ENCODE measurements around the gene GPR37L1. TPM values are rescaled to one million over a fixed set of nuclear protein-coding genes. Genes with fewer than 3 reads are reported as not detected.
A peak's percentile ranks its signal among the peaks of the same experiment; 100 is the strongest.

GPR37L1 gene
- total and polyA plus RNA-seq, 4 donors: 0.06 TPM; not detected in 3

DNA sequence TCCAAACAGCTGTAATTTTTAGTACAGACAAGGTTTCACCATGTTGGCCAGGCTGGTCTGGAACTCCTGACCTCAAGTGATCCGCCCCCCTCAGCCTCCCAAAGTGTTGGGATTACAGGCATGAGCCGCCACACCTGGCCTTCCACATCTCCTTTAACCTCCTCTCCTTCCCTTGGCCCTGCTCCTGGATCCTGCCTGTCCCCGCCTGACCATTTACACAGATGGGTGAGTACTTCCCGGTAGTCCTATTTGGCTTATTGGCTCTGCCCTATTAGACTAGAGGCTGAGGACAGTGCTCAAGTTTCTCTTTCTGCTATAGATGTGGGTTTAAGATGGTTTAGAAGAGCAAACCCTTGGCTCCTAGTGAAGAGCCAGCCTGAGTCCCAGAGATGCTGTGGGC is 30.6 kb downstream of the GPR37L1 start:
- no peak for DNase-seq
- intact Hi-C loops (cut with DNase I): no loop called here
- Histone ChIP-seq H3K4me3 (ENCODE audit: low read length in 2 of 2) (no peak overlapping the region), H3K4me1 (ENCODE audit: control insufficient read depth in 1 of 2, insufficient read depth in 2 of 2, low read length in 2 of 2) (no peaks in the 10 kb centered on the region), H3K27ac (ENCODE audit: low read depth in 1 of 2, low read length in 2 of 2) (no peak overlapping the region), H3K9me3 (ENCODE audit: control insufficient read depth, low read length) (no peaks in the 10 kb centered on the region), H3K27me3 (ENCODE audit: control insufficient read depth in 1 of 2, insufficient read depth in 2 of 2, low read length in 1 of 2) (no peaks in the 10 kb centered on the region), H3K36me3 (ENCODE audit: control insufficient read depth in 1 of 2, insufficient read depth in 2 of 2, low read length in 1 of 2) (no peaks in the 10 kb centered on the region)
- no peak for ATAC-seq (ENCODE audit: low FRiP score)
- 93 to 95% methylated on average over 4 of the region's 4 CpGs for WGBS, 2 donors

DNA sequence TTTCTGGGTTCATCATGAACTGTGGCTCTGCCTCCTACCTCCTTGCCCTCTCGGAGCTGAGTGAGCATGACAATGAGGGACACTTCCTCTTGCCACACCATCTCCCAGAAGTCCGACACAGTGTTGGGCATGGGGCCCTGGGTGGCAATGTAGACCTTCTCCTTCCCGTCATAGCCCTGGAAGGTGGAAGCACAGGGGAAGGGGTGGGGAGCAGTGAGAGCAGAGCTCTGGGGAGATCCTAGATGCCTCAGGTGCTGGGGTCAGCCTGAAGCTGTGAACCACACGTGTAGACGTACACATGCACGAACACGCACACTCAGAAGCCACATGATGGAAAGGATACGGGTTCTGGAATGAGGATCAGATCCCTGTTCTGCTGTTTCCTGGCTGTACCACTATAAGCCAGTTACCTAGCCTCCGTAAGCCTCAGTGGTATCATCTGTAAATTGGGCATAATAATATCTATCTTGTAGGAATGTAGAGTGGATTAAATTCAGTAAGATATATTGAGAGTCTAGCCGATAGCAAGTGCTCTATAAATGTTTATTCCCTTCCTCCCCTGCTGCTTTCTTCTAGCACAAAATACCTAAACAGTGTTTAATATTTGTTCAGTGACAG is 31.5 kb downstream of the GPR37L1 start:
- 88 to 89% methylated on average over 10 of the region's 10 CpGs for WGBS, 2 donors
- H3K4me3 ChIP-seq (ENCODE audit: low read length in 2 of 2): no peak overlapping the region
- DNase-seq (no peak), ATAC-seq (ENCODE audit: low FRiP score) (no peak)
- no peaks in the 10 kb centered on the region for H3K9me3 ChIP-seq (ENCODE audit: control insufficient read depth, low read length)
- no peaks in the 10 kb centered on the region for H3K27me3 ChIP-seq (ENCODE audit: control insufficient read depth in 1 of 2, insufficient read depth in 2 of 2, low read length in 1 of 2)
- no peaks in the 10 kb centered on the region for H3K4me1 ChIP-seq (ENCODE audit: control insufficient read depth in 1 of 2, insufficient read depth in 2 of 2, low read length in 2 of 2)
- H3K27ac ChIP-seq (ENCODE audit: low read depth in 1 of 2, low read length in 2 of 2): no peak overlapping the region
- no peaks in the 10 kb centered on the region for H3K36me3 ChIP-seq (ENCODE audit: control insufficient read depth in 1 of 2, insufficient read depth in 2 of 2, low read length in 1 of 2)
- intact Hi-C loops (cut with DNase I): no loop called here

DNA sequence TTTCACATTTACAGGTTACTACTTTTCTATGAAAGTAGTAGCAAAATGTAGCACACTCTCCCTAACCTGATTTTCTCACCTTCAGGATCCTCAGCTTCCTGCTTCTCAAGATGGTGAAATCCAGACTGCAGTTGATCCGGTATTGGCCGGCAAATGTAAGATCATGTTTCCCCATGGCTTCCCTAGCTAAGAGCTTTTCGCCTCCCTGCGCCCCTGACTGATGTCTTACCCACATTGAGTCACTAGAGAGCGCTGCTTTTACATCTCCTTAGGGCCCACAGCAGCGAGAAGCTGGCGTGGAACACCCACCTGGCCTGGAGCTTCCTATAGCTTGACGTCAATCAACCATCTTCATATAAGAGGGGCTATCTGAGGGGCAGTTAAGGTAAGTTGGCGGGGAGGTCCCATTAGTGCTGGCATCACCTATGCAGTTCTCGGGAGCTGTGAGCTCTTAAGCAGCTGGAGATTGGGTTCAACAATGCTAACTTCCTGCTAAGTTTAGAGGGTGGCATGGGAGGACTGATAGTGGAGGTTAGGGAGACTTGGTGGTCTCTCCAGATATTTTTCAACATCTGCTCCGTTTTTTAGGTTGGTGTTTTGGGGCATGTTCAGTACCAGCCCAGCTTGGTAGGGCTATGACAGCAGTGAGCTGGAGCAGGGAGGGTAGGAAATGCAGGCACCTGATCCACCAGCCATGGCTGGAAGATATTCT is 32.2 kb downstream of the GPR37L1 start:
- no peaks in the 10 kb centered on the region for H3K9me3 ChIP-seq (ENCODE audit: control insufficient read depth, low read length)
- DNase-seq: no peak
- no peak for ATAC-seq (ENCODE audit: low FRiP score)
- no peak overlapping the region for H3K27ac ChIP-seq (ENCODE audit: low read depth in 1 of 2, low read length in 2 of 2)
- intact Hi-C loops (cut with DNase I): no loop called here
- no peaks in the 10 kb centered on the region for H3K27me3 ChIP-seq (ENCODE audit: control insufficient read depth in 1 of 2, insufficient read depth in 2 of 2, low read length in 1 of 2)
- no peaks in the 10 kb centered on the region for H3K4me1 ChIP-seq (ENCODE audit: control insufficient read depth in 1 of 2, insufficient read depth in 2 of 2, low read length in 2 of 2)
- H3K36me3 ChIP-seq (ENCODE audit: control insufficient read depth in 1 of 2, insufficient read depth in 2 of 2, low read length in 1 of 2): no peaks in the 10 kb centered on the region
- no peak overlapping the region for H3K4me3 ChIP-seq (ENCODE audit: low read length in 2 of 2)
- WGBS, 2 donors: 36 to 40% methylated on average over 11 of the region's 11 CpGs

DNA sequence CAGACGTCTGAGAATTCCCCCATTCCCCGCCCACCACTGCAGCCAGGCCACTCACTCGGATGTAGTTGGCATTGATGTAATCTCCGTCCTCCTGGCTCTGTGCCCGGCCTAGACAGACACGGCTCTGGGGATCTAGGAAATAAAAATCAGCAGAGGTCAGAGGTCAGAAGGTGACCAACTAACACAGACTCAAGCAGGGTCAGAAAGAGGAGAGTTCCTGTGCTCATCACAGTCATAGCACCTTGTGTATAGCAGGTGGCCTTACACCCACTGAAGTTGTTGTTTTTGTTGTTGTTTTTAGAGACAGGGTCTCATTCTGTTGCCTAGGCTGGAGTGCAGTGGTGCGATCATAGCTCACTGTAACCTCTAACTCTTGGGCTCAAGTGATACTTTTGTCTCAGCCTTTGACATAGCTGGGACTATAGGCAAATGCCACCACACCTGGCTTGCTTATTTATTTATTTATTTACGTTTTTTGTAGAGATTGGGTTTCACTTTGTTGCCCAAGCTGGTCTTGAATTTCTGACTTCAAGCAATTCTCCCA is 32.8 kb downstream of the GPR37L1 start:
- Histone ChIP-seq H3K4me1 (ENCODE audit: control insufficient read depth in 1 of 2, insufficient read depth in 2 of 2, low read length in 2 of 2) (no peaks in the 10 kb centered on the region), H3K27me3 (ENCODE audit: control insufficient read depth in 1 of 2, insufficient read depth in 2 of 2, low read length in 1 of 2) (no peaks in the 10 kb centered on the region), H3K9me3 (ENCODE audit: control insufficient read depth, low read length) (no peaks in the 10 kb centered on the region), H3K27ac (ENCODE audit: low read depth in 1 of 2, low read length in 2 of 2) (no peak overlapping the region), H3K36me3 (ENCODE audit: control insufficient read depth in 1 of 2, insufficient read depth in 2 of 2, low read length in 1 of 2) (no peaks in the 10 kb centered on the region), H3K4me3 (ENCODE audit: low read length in 2 of 2) (no peak overlapping the region)
- DNase-seq: peak; percentile 77 to 87
- intact Hi-C loops (cut with DNase I): no loop called here
- no peak for ATAC-seq (ENCODE audit: low FRiP score)
- 25% methylated on average over 8 of the region's 8 CpGs for WGBS, 2 donors

DNA sequence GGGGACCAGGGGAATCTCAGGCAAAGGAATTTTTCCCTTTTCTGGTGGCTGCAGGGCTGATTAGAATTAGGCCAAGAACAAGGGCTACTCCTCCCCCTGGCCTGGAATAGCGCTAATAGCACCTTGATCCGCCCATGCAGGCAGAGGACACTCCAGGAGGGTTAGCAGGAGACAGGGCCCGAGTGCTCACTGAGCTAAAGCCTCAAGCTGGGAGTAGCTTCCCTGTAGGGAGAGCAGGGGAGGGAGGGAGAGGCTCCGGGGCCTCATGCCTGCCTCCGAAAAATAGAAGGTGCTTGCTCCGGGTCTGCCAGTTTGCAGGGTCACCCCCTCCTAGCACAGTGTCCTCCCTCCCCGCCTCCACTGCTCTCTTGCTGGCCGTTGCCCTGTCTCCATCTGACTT is 33.9 kb downstream of the GPR37L1 start:
- H3K4me1 ChIP-seq (ENCODE audit: control insufficient read depth in 1 of 2, insufficient read depth in 2 of 2, low read length in 2 of 2): no peaks in the 10 kb centered on the region
- H3K27me3 ChIP-seq (ENCODE audit: control insufficient read depth in 1 of 2, insufficient read depth in 2 of 2, low read length in 1 of 2): no peaks in the 10 kb centered on the region
- H3K36me3 ChIP-seq (ENCODE audit: control insufficient read depth in 1 of 2, insufficient read depth in 2 of 2, low read length in 1 of 2): no peaks in the 10 kb centered on the region
- H3K9me3 ChIP-seq (ENCODE audit: control insufficient read depth, low read length): no peaks in the 10 kb centered on the region
- no peak overlapping the region for H3K4me3 ChIP-seq (ENCODE audit: low read length in 2 of 2)
- H3K27ac ChIP-seq (ENCODE audit: low read depth in 1 of 2, low read length in 2 of 2): no peak overlapping the region
- no peak for ATAC-seq (ENCODE audit: low FRiP score)
- intact Hi-C loops (cut with DNase I): no loop called here
- WGBS, 2 donors: 84 to 93% methylated on average over 8 of the region's 8 CpGs
- DNase-seq: no peak

DNA sequence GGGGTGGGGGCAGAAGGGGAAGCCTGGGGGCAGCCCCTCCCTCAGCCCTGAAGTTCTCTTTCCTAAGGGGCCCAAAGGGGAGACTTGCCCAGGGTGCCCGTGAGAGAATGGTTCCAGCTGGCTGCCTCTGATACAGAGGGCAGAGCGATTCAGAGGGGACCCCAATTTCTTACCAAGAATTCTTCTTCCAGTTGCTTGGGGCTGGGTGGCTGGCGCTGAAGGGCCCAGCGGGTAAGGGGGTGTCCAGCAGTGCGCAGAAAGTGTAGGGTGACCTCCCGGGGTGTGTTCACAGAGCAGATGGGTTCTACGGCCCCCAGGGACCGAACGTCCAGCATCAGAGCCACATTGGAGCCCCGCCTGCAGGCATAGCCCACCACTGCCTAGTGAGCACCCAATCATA is 35.2 kb downstream of the GPR37L1 start:
- Histone ChIP-seq H3K4me1 (ENCODE audit: control insufficient read depth in 1 of 2, insufficient read depth in 2 of 2, low read length in 2 of 2) (no peaks in the 10 kb centered on the region), H3K4me3 (ENCODE audit: low read length in 2 of 2) (no peak overlapping the region), H3K27ac (ENCODE audit: low read depth in 1 of 2, low read length in 2 of 2) (no peak overlapping the region), H3K36me3 (ENCODE audit: control insufficient read depth in 1 of 2, insufficient read depth in 2 of 2, low read length in 1 of 2) (no peaks in the 10 kb centered on the region), H3K27me3 (ENCODE audit: control insufficient read depth in 1 of 2, insufficient read depth in 2 of 2, low read length in 1 of 2) (no peaks in the 10 kb centered on the region), H3K9me3 (ENCODE audit: control insufficient read depth, low read length) (no peaks in the 10 kb centered on the region)
- WGBS, 2 donors: 95 to 96% methylated on average over 10 of the region's 10 CpGs
- intact Hi-C loops (cut with DNase I): no loop called here
- ATAC-seq (ENCODE audit: low FRiP score): no peak
- DNase-seq: no peak

DNA sequence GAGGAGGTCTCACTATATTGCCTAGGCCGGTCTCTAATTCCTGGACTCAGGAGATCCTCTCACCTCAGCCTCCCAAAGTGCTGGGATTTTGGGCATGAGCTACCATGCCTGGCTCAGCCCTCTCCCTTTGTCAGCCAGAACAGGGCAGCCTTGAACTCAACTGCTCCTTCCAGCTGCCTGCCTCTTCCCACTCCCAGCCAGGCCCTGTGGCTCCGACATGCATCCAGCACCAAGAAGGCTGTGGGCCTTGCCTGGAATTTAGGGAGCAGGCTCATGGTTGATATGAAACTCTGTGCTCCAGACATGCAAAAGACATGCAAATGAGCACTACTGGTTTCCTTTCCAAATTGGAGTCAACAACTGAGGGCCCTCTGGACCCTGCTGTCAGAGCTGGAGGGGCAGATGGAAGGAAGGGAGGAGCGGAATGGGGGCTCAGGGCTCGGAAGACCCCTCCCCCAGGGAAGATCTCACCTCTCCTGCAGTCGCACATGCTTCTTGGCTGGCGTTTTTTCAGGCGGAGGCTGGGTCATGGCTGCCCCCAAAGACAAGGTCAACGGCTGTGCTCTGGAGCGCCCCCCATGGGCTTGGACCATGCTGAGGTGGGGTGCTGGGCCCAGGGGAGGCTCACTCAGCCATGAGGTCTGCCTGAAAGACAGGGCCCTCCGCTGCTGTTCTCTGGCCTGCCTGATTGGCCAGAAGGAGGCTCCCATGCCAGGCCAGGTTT is 36.3 kb downstream of the GPR37L1 start:
- H3K27me3 ChIP-seq (ENCODE audit: control insufficient read depth in 1 of 2, insufficient read depth in 2 of 2, low read length in 1 of 2): no peaks in the 10 kb centered on the region
- H3K4me1 ChIP-seq (ENCODE audit: control insufficient read depth in 1 of 2, insufficient read depth in 2 of 2, low read length in 2 of 2): no peaks in the 10 kb centered on the region
- H3K4me3 ChIP-seq (ENCODE audit: low read length in 2 of 2): no peak overlapping the region
- ATAC-seq (ENCODE audit: low FRiP score) (no peak), DNase-seq (no peak)
- H3K36me3 ChIP-seq (ENCODE audit: control insufficient read depth in 1 of 2, insufficient read depth in 2 of 2, low read length in 1 of 2): no peaks in the 10 kb centered on the region
- H3K27ac ChIP-seq (ENCODE audit: low read depth in 1 of 2, low read length in 2 of 2): no peak overlapping the region
- WGBS, 2 donors: 92 to 95% methylated on average over 10 of the region's 10 CpGs
- intact Hi-C loops (cut with DNase I): no loop called here
- no peaks in the 10 kb centered on the region for H3K9me3 ChIP-seq (ENCODE audit: control insufficient read depth, low read length)

DNA sequence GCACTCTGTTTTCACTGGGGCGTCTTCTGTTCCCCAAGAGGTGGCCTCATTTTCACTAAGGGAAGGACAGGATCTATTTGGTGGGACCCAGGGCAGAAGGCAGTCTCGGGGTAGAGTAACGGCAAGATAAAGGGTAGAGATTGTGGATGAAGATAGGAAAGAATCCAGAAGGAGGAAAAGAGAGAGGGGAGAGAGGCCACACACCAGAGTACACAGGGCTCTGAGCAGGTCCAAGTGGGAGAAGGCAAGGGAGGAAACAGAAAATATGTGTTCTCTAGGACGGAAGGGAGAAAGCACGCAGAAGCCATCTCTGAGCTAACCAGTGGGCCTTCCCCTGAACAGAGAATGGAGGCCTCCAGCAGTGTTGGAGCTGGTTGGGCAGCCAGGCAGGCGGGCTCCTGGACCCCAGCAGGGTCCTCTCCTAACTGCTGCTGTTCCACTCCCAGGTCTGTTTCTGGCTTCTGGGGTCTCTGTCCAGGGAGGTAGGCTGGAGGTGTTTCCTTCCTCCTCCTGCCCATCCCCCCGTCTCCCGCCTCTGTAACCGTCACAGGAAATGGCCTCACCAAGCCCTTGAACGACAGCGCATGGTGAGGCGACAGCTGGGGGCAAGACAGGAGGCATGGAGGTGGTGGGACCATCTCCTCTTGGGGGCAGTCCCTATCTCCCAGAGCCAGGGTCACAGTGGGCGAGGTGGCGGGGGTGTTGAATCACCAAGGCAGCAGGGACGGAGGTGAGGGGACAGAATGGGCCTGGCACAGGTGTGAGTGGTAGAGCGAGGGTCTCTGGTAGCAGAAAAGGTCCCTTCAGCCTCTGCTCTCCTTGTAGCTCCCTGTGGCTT is 37.0 kb downstream of the GPR37L1 start:
- no peak overlapping the region for H3K4me3 ChIP-seq (ENCODE audit: low read length in 2 of 2)
- no peak overlapping the region for H3K27ac ChIP-seq (ENCODE audit: low read depth in 1 of 2, low read length in 2 of 2)
- H3K36me3 ChIP-seq (ENCODE audit: control insufficient read depth in 1 of 2, insufficient read depth in 2 of 2, low read length in 1 of 2): no peaks in the 10 kb centered on the region
- ATAC-seq (ENCODE audit: low FRiP score) (no peak), DNase-seq (no peak)
- no peaks in the 10 kb centered on the region for H3K4me1 ChIP-seq (ENCODE audit: control insufficient read depth in 1 of 2, insufficient read depth in 2 of 2, low read length in 2 of 2)
- no peaks in the 10 kb centered on the region for H3K27me3 ChIP-seq (ENCODE audit: control insufficient read depth in 1 of 2, insufficient read depth in 2 of 2, low read length in 1 of 2)
- 91 to 95% methylated on average over 16 of the region's 16 CpGs for whole genome bisulfite sequencing, 2 donors
- H3K9me3 ChIP-seq (ENCODE audit: control insufficient read depth, low read length): no peaks in the 10 kb centered on the region
- intact Hi-C loops (cut with DNase I): no loop called here
